DMS114 treated with DMSO at 0.1 percent for 48 hours (cell line): ENCODE results near the gene TRAFD1.

Source experiments
- DNase-seq: peaks from one replicate; lab custom pipeline; 2025; ENCODE audit not compliant: unreplicated experiment; lab: John Stamatoyannopoulos, UW

TRAFD1 gene

GRCh38 chr12:112115259-112116045 lies 9.9 kb upstream of the TRAFD1 start:
- no peak for DNase-seq

GRCh38 chr12:112116232-112117060 lies 8.9 kb upstream of the TRAFD1 start:
- no peak for DNase-seq

GRCh38 chr12:112117685-112118084 lies 7.7 kb upstream of the TRAFD1 start:
- no peak for DNase-seq

GRCh38 chr12:112121780-112122565 lies 3.4 kb upstream of the TRAFD1 start:
- no peak for DNase-seq

GRCh38 chr12:112122823-112123690 lies 2.3 kb upstream of the TRAFD1 start:
- DNase-seq, result no peak

GRCh38 chr12:112124918-112125249 lies 476 bp upstream of the TRAFD1 start:
- no peak for DNase-seq

- DNase-seq, result no peak
Measured at GRCh38 chr12:112126000-112126438, 659 bp downstream of the TRAFD1 start.

GRCh38 chr12:112126911-112127310 lies 1.6 kb downstream of the TRAFD1 start:
- DNase-seq, result no peak

GRCh38 chr12:112130441-112130998 lies 5.2 kb downstream of the TRAFD1 start:
- DNase-seq, result no peak

GRCh38 chr12:112131686-112132085 lies 6.3 kb downstream of the TRAFD1 start:
- DNase-seq, result no peak

- DNase-seq, result no peak
Measured at GRCh38 chr12:112133418-112133817, 8.1 kb downstream of the TRAFD1 start.

- DNase-seq, result no peak
Measured at GRCh38 chr12:112134731-112135130, 9.4 kb downstream of the TRAFD1 start.

GRCh38 chr12:112140728-112141127 lies 15.4 kb downstream of the TRAFD1 start:
- DNase-seq, result no peak

- no peak for DNase-seq
Measured at GRCh38 chr12:112146123-112146522, 20.8 kb downstream of the TRAFD1 start.

- DNase-seq, result no peak
Measured at GRCh38 chr12:112148031-112148513, 22.7 kb downstream of the TRAFD1 start.

- no peak for DNase-seq
Measured at GRCh38 chr12:112149596-112149995, 24.2 kb downstream of the TRAFD1 start.

- no peak for DNase-seq
Measured at GRCh38 chr12:112151766-112152541, 26.6 kb downstream of the TRAFD1 start.

GRCh38 chr12:112153181-112153892 lies 28.0 kb downstream of the TRAFD1 start:
- DNase-seq, result no peak

GRCh38 chr12:112153893-112154219 lies 28.5 kb downstream of the TRAFD1 start:
- DNase-seq, result no peak
